Measurements from ENCODE around the gene TTC3.

- no peak for TF ChIP-seq POLR2A (IDR thresholded peaks at IDR 0.05; ENCODE audit: extremely low read depth, insufficient read length)
- TF ChIP-seq CTCF (IDR thresholded peaks at IDR 0.05; ENCODE audit: low read depth, low read length): no peak
- no peak for TF ChIP-seq MYC (IDR thresholded peaks at IDR 0.05; ENCODE audit: low read depth, low read length)
Observed at GRCh38 chr21:37082856-37083528, 9.9 kb downstream of the TTC3 start.
